ENCODE measurements around the gene POLR1E. TPM values are rescaled to one million over a fixed set of nuclear protein-coding genes. Genes with fewer than 3 reads are reported as not detected.
A peak's percentile ranks its signal among the peaks of the same experiment; 100 is the strongest.

POLR1E gene, protein sequence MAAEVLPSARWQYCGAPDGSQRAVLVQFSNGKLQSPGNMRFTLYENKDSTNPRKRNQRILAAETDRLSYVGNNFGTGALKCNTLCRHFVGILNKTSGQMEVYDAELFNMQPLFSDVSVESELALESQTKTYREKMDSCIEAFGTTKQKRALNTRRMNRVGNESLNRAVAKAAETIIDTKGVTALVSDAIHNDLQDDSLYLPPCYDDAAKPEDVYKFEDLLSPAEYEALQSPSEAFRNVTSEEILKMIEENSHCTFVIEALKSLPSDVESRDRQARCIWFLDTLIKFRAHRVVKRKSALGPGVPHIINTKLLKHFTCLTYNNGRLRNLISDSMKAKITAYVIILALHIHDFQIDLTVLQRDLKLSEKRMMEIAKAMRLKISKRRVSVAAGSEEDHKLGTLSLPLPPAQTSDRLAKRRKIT
- 19.4 TPM for total RNA-seq

DNA sequence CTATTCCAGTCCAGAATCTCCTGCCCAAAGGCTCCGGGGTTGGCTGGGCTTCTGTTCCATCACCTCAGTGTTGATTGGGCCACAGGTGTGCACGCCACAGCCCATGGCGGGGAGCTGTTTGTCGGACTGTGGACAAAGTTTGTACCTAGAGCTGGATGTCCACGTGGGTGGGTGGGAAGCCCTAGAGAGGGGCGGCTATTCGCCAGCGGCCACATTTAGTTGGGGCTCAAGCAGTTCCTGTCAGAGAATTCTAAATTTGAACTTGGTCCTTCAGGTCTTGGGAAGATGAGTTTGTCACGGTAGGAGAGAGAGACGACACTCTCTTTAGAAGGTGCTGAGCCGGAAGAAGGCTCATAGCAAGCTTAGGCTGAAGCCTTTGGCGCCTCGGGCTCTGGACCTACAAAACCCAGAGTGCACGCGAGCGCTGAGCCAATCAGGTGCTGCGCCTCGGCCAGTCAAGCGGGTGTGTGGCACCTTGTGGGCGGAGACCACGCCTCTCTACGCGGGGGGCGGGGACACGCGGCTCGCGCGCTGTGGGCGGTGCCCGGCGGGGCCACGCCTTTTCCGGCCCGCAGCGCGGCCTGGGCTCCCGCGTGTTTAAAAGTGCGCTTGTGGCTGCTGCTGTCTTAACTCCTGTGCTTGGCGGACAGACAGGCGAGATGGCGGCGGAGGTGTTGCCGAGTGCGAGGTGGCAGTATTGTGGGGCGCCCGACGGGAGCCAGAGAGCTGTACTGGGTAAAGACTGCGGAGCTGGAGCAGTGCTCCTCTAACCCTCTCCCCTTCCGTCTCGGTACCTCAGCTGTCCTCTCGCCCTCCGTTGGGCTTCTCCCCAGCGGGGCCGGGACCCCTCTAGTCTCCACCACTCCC, at the start of gene POLR1E:
TSS of gene POLR1E (plus strand) at position 560 of the 867 bp plus-strand sequence. CDS start at position 660, 100 bp downstream.
- ATAC-seq (peak; percentile 98), DNase-seq (ENCODE audit: low spot score) (peak; percentile 95)
- intact Hi-C loops (cut with DNase I), result no loop called here

DNA sequence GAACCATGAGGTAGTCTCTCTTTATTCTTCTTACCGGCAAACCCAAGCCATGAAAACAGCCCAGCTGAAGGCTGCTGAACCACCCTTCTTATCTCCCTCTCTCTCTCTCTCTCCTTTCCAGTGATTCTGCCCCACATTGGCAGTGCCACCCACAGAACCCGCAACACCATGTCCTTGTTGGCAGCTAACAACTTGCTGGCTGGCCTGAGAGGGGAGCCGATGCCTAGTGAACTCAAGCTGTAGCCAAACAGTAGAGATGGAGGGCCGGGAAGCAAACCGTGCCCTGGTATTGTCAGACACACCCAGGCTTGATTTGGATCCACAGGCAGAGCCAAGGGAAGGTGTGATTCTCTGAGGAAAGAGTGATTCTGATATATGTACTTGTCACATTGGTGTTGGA, 49.2 kb upstream of the POLR1E start:
- DNase-seq (ENCODE audit: low spot score) (peak; percentile 46), ATAC-seq (no peak)
- intact Hi-C loops (cut with DNase I), result no loop called here

DNA sequence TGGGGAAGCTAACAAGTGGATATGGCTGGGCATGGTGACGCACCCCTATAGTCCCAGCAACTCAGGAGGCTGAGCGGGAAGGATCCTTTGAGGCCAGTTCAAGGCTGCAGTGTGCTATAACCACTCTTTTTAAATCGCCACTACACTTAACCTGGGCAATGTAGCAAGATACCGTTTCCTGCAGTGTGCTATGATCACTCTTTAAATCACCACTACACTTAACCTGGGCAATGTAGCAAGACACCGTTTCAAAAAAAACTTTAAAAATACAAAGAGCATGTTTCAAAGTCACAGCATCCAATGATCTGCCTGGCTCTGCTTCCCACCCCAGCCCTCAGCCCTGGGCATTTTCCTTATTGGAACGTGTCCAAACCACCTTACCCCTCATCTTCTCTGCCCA, 48.7 kb upstream of the POLR1E start:
- intact Hi-C loops (cut with DNase I), result no loop called here
- peak; percentile 40 for DNase-seq (ENCODE audit: low spot score)
- ATAC-seq, result no peak

GRCh38 chr9:37437621-37438020, 48.1 kb upstream of the POLR1E start:
- ATAC-seq, result no peak
- intact Hi-C loops (cut with DNase I), result no loop called here
- DNase-seq (ENCODE audit: low spot score), result peak; percentile 41

DNA sequence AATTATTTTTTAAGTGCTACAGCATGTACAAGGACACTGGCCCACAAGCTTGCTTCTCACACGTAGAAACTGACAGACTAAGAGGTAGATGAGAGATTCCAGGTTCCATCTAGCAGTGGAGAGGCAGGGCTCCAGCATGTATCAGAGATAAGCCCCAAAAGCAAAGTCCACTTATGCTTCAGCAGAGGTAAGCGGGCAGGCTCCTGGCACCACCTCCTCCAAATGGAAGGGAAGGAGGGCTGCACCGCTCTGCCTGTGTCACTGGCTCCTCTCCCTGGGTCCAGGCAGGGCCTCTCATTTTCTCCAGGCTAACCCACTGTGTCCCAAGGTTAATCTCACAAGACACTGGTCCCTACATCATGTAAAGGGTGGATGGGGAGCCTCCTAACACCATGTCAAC, 47.4 kb upstream of the POLR1E start:
- intact Hi-C loops (cut with DNase I), result no loop called here
- ATAC-seq (no peak), DNase-seq (ENCODE audit: low spot score) (no peak)

- DNase-seq (ENCODE audit: low spot score) (no peak), ATAC-seq (no peak)
- intact Hi-C loops (cut with DNase I), result no loop called here
Observed at GRCh38 chr9:37441776-37442370, 43.9 kb upstream of the POLR1E start.

DNA sequence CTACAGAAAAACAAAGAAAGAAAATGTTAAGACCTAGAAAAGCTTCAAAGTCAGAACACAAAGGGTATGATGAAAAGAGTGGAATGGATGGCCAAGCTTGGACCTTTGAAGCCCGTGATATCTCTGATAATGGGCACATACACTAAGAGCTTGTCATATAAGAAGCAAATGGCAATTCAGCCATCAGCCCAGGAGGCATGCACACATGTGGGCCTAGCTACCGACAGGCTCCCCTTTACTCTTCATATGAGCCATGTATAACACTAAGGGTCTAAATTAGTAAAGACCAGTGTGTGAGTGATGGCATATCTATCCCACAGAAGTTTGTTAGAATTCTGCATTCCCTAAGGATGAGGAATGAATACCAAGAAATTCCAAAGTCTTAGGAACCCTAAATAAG, 43.2 kb upstream of the POLR1E start:
- intact Hi-C loops (cut with DNase I), result no loop called here
- ATAC-seq, result no peak
- DNase-seq (ENCODE audit: low spot score), result no peak

- ATAC-seq (no peak), DNase-seq (ENCODE audit: low spot score) (no peak)
- intact Hi-C loops (cut with DNase I), result no loop called here
Observed at GRCh38 chr9:37443566-37443965, 42.2 kb upstream of the POLR1E start.

- no peak for ATAC-seq
- intact Hi-C loops (cut with DNase I), result no loop called here
Observed at GRCh38 chr9:37444890-37445289, 40.9 kb upstream of the POLR1E start.

DNA sequence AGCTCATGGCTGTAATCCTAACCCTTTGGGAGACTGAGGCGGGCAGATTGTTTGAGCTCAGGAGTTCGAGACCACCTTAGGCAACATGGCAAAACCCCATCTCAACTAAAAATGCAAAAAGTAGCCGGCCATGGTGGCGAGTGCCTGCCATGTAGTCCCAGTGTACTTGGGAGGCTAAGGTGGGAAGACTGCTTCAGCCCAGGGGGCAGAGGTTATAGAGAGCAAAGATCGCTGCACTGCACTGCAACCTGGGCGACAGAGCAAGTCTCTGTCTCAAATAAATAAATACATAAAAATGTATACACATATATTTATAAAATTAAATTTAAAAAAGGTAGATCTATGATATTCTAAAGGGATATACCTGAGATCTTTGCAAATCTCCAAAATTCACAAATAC, 39.9 kb upstream of the POLR1E start:
- intact Hi-C loops (cut with DNase I), result no loop called here
- no peak for DNase-seq (ENCODE audit: low spot score)

More at GRCh38 chr9:37444890-37445289, 40.9 kb upstream of the POLR1E start:
- DNase-seq (ENCODE audit: low spot score), result no peak

DNA sequence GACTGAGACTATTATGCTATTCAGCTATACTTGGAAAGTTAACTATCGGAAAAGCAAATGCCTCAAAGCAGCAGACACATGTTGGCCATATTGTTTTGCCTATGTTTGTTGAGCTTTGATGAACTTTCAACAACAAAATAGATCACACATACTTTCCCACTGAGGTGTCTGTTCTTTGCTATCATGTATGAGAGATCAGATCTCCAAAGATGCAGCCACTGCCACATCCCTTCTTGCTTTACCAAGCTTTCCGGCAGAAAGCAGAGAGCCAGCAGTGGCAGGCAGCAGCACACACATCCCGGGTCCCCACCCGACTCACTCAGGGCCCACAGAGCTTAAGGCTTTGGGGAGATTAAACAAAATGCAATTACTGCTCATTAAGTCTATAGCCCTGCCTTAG, 39.3 kb upstream of the POLR1E start:
- intact Hi-C loops (cut with DNase I), result no loop called here
- ATAC-seq (no peak), DNase-seq (ENCODE audit: low spot score) (no peak)

More for the DNA sequence above, 39.9 kb upstream of the POLR1E start:
- ATAC-seq, result no peak

GRCh38 chr9:37447111-37447510, 38.6 kb upstream of the POLR1E start:
- no peak for ATAC-seq
- no peak for DNase-seq (ENCODE audit: low spot score)
- intact Hi-C loops (cut with DNase I), result no loop called here

DNA sequence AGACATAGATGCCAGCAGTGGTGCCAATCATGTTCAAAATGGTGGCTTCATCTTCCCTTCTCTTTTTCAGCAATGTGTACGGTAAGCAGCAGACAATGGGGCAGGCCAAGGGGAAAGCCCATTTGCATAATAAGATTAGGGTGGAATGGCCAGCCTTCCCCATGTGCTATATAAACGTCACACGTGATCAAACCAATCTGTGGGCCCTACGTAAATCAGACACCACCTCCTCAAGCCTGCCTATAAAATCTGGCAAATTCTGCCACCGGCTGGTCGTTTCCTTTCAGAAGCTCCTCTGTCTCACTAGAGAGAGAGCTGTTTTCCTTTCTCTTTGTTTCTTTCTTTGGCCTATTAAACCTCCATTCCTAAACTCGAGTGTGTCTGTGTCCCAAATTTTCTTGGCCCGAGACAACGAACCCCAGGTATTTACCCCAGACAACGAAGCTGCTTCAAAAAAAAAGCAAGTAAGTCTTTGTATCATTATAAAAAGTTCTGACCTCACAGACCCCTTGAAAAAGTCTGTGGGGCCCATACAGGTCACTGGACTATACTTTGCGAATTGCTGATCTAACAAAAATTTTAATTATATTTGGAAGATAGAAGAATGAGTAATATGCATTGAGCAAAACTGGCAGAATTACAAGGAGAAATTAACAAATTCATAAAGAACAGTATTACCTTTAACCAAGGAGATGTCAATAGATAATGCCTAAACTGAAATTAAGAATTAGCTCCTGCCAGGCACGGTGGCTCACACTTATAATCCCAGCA, 35.7 kb upstream of the POLR1E start:
- ATAC-seq (no peak), DNase-seq (ENCODE audit: low spot score) (no peak)
- intact Hi-C loops (cut with DNase I), result no loop called here

- intact Hi-C loops (cut with DNase I), result no loop called here
- DNase-seq (ENCODE audit: low spot score) (no peak), ATAC-seq (no peak)
Observed at GRCh38 chr9:37451628-37452027, 34.1 kb upstream of the POLR1E start.

DNA sequence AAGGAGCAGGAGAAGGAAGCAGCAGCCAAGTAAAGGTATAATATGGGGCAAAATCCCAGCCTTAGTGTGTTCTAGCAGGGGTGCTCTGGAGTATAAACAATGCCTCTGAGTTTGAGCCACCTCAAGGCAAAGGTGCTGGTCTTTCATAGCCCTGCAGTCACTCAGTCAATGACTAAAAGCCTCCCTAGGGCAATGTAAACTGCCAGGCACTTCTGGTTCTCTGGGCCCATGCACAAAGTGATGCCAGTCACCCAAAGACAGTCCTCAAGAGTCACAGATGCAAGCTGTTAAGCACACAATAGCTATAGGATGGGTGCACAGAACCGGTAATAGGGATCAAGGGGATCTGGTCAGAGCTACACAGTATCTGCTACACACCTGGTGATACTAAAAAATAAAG, 33.1 kb upstream of the POLR1E start:
- ATAC-seq, result no peak

GRCh38 chr9:37453827-37454226, 31.9 kb upstream of the POLR1E start:
- intact Hi-C loops (cut with DNase I), result no loop called here
- ATAC-seq, result no peak

More for the DNA sequence above, 33.1 kb upstream of the POLR1E start:
- no peak for DNase-seq (ENCODE audit: low spot score)
- intact Hi-C loops (cut with DNase I), result no loop called here

DNA sequence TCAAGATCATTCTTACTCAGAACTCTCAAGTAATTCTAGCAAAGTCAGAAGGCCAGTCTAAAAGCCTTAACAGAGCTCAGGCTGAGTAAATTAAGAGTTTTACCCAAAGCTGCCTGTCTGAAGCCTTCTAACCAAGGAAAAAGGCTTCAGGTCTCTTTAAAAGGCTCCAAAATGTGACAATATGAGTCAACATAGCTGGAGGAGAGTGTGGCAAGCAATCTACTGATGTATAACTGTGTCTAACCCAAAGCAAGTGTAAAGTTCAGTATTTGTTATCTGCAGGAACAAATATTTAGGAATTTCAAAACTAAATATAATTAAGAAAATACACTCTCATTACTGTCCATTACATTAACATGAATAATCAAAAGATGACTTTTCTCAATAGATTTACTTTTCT, 31.5 kb upstream of the POLR1E start:
- intact Hi-C loops (cut with DNase I), result no loop called here
- ATAC-seq, result no peak
- no peak for DNase-seq (ENCODE audit: low spot score)

More at GRCh38 chr9:37453827-37454226, 31.9 kb upstream of the POLR1E start:
- DNase-seq (ENCODE audit: low spot score), result no peak

- DNase-seq (ENCODE audit: low spot score), result no peak
- no peak for ATAC-seq
- intact Hi-C loops (cut with DNase I), result no loop called here
Observed at GRCh38 chr9:37455884-37456647, 29.7 kb upstream of the POLR1E start.

Data from sciatic nerve (tissue), 2 donors.